Mesenchymal stem cell (in vitro differentiated cells and primary cell): Measurements from ENCODE around the gene DAZAP2.
"Not testable (repeated sequence)": the region's sequence is repeated elsewhere in the genome, so short reads cannot be mapped to it uniquely, and the experiment has no call there.

Experiments
- DNase-seq: peaks from one replicate; pipeline ENCODE4 v3.0.0-alpha.2; 2013
- H2AFZ ChIP-seq: one replicate; pipeline ENCODE4 v1.6.1; 2013; ENCODE audit warnings: low read depth, mild to moderate bottlenecking, control low read depth, inconsistent platforms, low read length, moderate library complexity
- H2AK5ac ChIP-seq: 2 replicates; pipeline ENCODE4 v1.6.1; 2013; ENCODE audit warnings: low read length, moderate library complexity, mild to moderate bottlenecking, inconsistent platforms; ENCODE audit not compliant: severe bottlenecking
- H2BK120ac ChIP-seq: one replicate; pipeline ENCODE4 v1.6.1; 2013; ENCODE audit warnings: low read depth, mild to moderate bottlenecking, inconsistent platforms, low read length, moderate library complexity
- H2BK12ac ChIP-seq, 2 experiments: one replicate each; pipeline ENCODE4 v1.6.1; 2013; ENCODE audit warnings: inconsistent platforms in 2 of 2, low read length in 2 of 2, mild to moderate bottlenecking in 2 of 2, moderate library complexity in 2 of 2, control low read depth in 1 of 2
- H2BK15ac ChIP-seq: one replicate; pipeline ENCODE4 v1.6.1; 2013; ENCODE audit warnings: mild to moderate bottlenecking, low read depth, inconsistent platforms; ENCODE audit not compliant: poor library complexity, severe bottlenecking
- H2BK5ac ChIP-seq: 2 replicates; pipeline ENCODE4 v1.6.1; 2013; ENCODE audit warnings: low read depth, mild to moderate bottlenecking, low read length, control low read depth, inconsistent platforms; ENCODE audit not compliant: poor library complexity, severe bottlenecking
- H3K14ac ChIP-seq, 2 experiments: one replicate each; pipeline ENCODE4 v1.6.1; 2013; ENCODE audit warnings: inconsistent platforms in 2 of 2, low read length in 2 of 2, control low read depth in 1 of 2, mild to moderate bottlenecking in 1 of 2, moderate library complexity in 1 of 2
- H3K18ac ChIP-seq, 2 experiments: one replicate each; pipeline ENCODE4 v1.6.1; 2013; ENCODE audit warnings: inconsistent platforms in 2 of 2, low read length in 2 of 2, control low read depth in 1 of 2, low read depth in 1 of 2, mild to moderate bottlenecking in 1 of 2
- H3K23ac ChIP-seq, 2 experiments: one replicate each; pipeline ENCODE4 v1.6.1; 2013; ENCODE audit warnings: inconsistent platforms in 2 of 2, low read length in 2 of 2, mild to moderate bottlenecking in 2 of 2, moderate library complexity in 2 of 2, control low read depth in 1 of 2
- H3K27ac ChIP-seq: 2 replicates; pipeline ENCODE4 v1.5.1; 2013; ENCODE audit warnings: mild to moderate bottlenecking, moderate library complexity, low read length, control low read depth, inconsistent platforms; ENCODE audit not compliant: poor library complexity, severe bottlenecking
- H3K27me3 ChIP-seq, 2 experiments: 2 replicates each; pipeline versions ENCODE4 v1.6.1 to v1.7.0; 2013; ENCODE audit warnings: low read length in 2 of 2, mild to moderate bottlenecking in 2 of 2, moderate library complexity in 2 of 2, control low read depth in 1 of 2, inconsistent platforms in 1 of 2; ENCODE audit not compliant: control insufficient read depth in 1 of 2, insufficient read depth in 1 of 2
- H3K36me3 ChIP-seq, 2 experiments: 2 replicates each; pipeline versions ENCODE4 v1.6.1 to v1.7.0; 2013; ENCODE audit warnings: low read length in 2 of 2, control low read depth in 1 of 2, inconsistent platforms in 1 of 2, low read depth in 1 of 2, mild to moderate bottlenecking in 1 of 2; ENCODE audit not compliant: insufficient read depth in 2 of 2, control insufficient read depth in 1 of 2
- H3K4ac ChIP-seq, 2 experiments: one replicate each; pipeline ENCODE4 v1.6.1; 2013; ENCODE audit warnings: inconsistent platforms in 2 of 2, low read length in 2 of 2, mild to moderate bottlenecking in 2 of 2, moderate library complexity in 2 of 2, control low read depth in 1 of 2, low read depth in 1 of 2
- H3K4me1 ChIP-seq: 2 replicates; pipeline ENCODE4 v1.6.1; 2013; ENCODE audit warnings: low read depth, low read length, control low read depth; ENCODE audit not compliant: control insufficient read depth, insufficient read depth
- H3K4me2 ChIP-seq: 2 replicates; pipeline ENCODE4 v1.6.1; 2013; ENCODE audit warnings: low read length, mild to moderate bottlenecking, inconsistent platforms; ENCODE audit not compliant: poor library complexity, severe bottlenecking
- H3K4me3 ChIP-seq, 2 experiments: 2 replicates each; pipeline versions ENCODE4 v1.5.1 to v1.7.0; 2013; ENCODE audit warnings: low read length in 2 of 2, mild to moderate bottlenecking in 2 of 2, control low read depth in 1 of 2, low read depth in 1 of 2; ENCODE audit not compliant: insufficient read depth in 1 of 2
- H3K79me1 ChIP-seq: replicated peaks from 2 replicates; pipeline ENCODE4 v1.6.1; 2013; ENCODE audit warnings: mild to moderate bottlenecking, control low read depth, low read length, inconsistent platforms; ENCODE audit not compliant: poor library complexity, severe bottlenecking
- H3K9ac ChIP-seq: 2 replicates; pipeline ENCODE4 v1.7.0; 2013; ENCODE audit warnings: mild to moderate bottlenecking, low read length, moderate library complexity
- H3K9me3 ChIP-seq: 2 replicates; pipeline ENCODE4 v1.7.0; 2013; ENCODE audit warnings: mild to moderate bottlenecking, low read length; ENCODE audit not compliant: control insufficient read depth
- H4K8ac ChIP-seq: one replicate; pipeline ENCODE4 v1.6.1; 2013; ENCODE audit warnings: inconsistent platforms, mild to moderate bottlenecking, low read length, moderate library complexity
- H4K91ac ChIP-seq: one replicate; pipeline ENCODE4 v1.6.1; 2013; ENCODE audit warnings: mild to moderate bottlenecking, low read length, inconsistent platforms
- WGBS: methylation state at CpG from one replicate; pipeline ENCODE4 v1.1.7; 2013; ENCODE audit warnings: mixed read lengths; 5-methylcytosine and 5-hydroxymethylcytosine counted together

The DAZAP2 gene

DNA sequence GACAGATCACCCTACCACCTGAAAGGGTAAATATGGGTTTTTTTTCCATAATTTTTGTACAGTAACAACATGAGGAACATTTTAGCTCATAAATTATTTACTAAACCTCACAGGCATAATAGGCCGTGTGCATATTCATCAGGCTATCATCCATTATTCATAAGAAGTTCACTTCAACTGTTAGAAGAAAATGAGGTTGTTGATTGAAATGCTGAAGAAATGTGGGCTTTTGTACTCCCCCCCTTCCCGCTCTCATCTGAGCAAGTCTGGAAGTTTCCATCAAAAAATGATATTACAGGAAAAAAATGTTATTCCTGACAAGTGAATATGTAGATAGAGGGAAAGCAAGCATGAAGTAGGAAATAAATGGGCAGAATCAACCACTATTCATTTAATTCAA is 12.9 kb upstream of the DAZAP2 start:
- H3K14ac ChIP-seq = no peak overlapping the region
- no peak overlapping the region for H2BK120ac ChIP-seq
- H2AK5ac ChIP-seq = no peak overlapping the region
- no peak for DNase-seq
- H3K9ac ChIP-seq = no peak overlapping the region
- no peak overlapping the region for H3K4me2 ChIP-seq
- no peak overlapping the region for H3K27ac ChIP-seq
- no peaks in the 10 kb centered on the region for H3K36me3 ChIP-seq
- no peak overlapping the region for H3K4me3 ChIP-seq
- no peak overlapping the region for H3K4ac ChIP-seq
- no peaks in the 10 kb centered on the region for H3K79me1 ChIP-seq
- no peaks in the 10 kb centered on the region for H3K27me3 ChIP-seq
- no peak overlapping the region for H2BK12ac ChIP-seq
- no peak overlapping the region for H3K18ac ChIP-seq
- no peak overlapping the region for H2BK5ac ChIP-seq
- no CpG with 5 or more reads among the region's 2 CpGs for WGBS
- H3K4me1 ChIP-seq = no peaks in the 10 kb centered on the region
- H4K8ac ChIP-seq = no peak overlapping the region
- H2BK15ac ChIP-seq = no peak overlapping the region
- H2AFZ ChIP-seq = no peak overlapping the region
- no peak overlapping the region for H4K91ac ChIP-seq
- no peaks in the 10 kb centered on the region for H3K9me3 ChIP-seq
- no peak overlapping the region for H3K23ac ChIP-seq

DNA sequence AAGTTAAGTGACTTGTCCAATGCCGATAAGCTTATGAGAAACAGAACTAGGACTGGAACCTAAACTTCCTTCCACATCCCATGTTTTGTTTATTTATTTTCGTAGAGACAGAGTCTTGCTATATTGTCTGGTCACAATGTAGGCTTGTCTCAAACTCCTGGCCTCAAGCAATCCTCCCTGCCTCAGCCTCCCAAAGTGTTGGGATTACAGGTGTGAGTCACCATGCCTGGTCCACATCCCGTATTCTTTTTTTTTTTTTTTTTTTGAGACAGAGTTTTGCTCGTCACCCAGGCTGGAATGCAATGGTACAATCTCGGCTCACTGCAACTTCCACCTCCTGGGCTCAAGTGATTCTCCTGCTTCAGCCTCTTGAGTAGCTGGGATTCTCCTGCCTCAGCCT is 11.5 kb upstream of the DAZAP2 start:
- not testable (repeated sequence) for H4K8ac ChIP-seq, H3K36me3 ChIP-seq, H3K14ac ChIP-seq, H2BK12ac ChIP-seq, H2AFZ ChIP-seq, DNase-seq, H3K4ac ChIP-seq, H2AK5ac ChIP-seq, H3K9ac ChIP-seq, H3K4me1 ChIP-seq, H3K27me3 ChIP-seq, H3K18ac ChIP-seq, H2BK120ac ChIP-seq, H3K9me3 ChIP-seq, H3K4me3 ChIP-seq, H2BK15ac ChIP-seq, H3K27ac ChIP-seq, H3K79me1 ChIP-seq, H4K91ac ChIP-seq, H2BK5ac ChIP-seq, H3K23ac ChIP-seq, H3K4me2 ChIP-seq
- WGBS = 79% methylated on average over 4 of the region's 5 CpGs

DNA sequence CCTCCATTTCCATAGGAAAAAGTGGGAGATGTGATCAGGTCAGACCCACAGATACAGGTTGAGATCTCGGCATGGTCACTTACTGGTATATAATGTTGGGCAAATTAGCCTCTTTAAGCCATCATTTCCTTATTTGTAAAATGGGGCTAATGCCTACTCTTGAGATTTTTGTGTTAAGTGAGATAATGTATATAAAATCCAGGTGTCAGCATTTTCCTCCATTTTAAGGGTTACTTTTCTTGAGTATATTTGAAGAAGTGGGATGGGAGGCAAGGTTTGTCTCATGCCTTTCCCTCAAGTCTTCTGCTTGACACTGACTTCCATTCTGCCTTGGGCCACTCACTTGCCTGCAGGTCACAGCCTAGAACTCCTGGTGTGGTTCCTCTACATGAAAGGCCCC is 10.7 kb upstream of the DAZAP2 start:
- 100% methylated on average over 1 of the region's 1 CpG for WGBS
- H3K9ac ChIP-seq = no peak overlapping the region
- H3K4me3 ChIP-seq = no peak overlapping the region

DNA sequence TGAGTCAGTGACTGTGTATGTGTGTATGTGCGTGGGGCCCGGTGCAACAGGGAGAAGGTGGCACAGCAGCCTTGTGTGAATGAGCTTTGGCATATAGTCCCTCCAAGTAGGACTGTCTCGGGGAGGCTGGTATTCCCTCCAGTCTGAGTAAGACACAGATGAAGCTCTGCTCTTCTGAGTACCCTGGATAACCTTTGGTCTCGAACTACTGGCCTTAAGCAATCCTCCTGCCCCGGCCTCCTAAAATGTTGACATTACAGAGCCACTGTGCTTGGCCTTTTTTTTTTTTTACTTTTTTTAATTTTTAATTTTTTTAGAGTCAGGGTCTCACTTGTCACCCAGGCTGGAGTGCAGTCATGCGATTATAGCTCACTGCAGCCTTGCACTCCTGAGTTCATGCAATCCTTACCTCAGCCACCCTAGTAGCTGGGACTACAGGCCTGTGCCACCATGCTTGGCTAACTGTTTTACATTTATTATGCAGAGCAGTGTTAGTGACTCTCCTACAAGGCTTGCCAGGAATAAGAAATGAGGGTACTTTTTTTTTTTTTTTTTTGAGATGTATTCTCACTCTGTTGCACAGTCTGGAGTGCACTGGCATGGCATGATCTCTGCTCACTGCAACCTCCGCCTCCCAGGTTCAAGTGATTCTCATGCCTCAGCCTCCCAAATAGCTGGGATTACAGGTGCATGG is 9.4 kb upstream of the DAZAP2 start:
- no peak for DNase-seq
- Histone ChIP-seq H2BK5ac (no peak overlapping the region), H3K4me3 (no peak overlapping the region), H4K91ac (no peak overlapping the region), H3K4ac (no peak overlapping the region), H4K8ac (no peak overlapping the region), H3K14ac (no peak overlapping the region), H3K9ac (no peak overlapping the region), H3K4me2 (no peak overlapping the region), H3K79me1 (no peaks in the 10 kb centered on the region), H3K36me3 (no peaks in the 10 kb centered on the region), H2BK12ac (no peak overlapping the region), H2AK5ac (no peak overlapping the region), H3K4me1 (no peaks in the 10 kb centered on the region), H3K27ac (no peak overlapping the region), H3K27me3 (no peaks in the 10 kb centered on the region), H3K9me3 (no peaks in the 10 kb centered on the region), H2BK15ac (no peak overlapping the region), H3K18ac (no peak overlapping the region), H3K23ac (no peak overlapping the region), H2BK120ac (no peak overlapping the region), H2AFZ (no peak overlapping the region)
- WGBS = 94% methylated on average over 7 of the region's 7 CpGs

More for the DNA sequence above, 10.7 kb upstream of the DAZAP2 start:
- H3K27ac ChIP-seq = no peak overlapping the region
- no peak overlapping the region for H2BK120ac ChIP-seq
- no peak overlapping the region for H2AK5ac ChIP-seq
- H3K14ac ChIP-seq = no peak overlapping the region
- no peak for DNase-seq
- no peak overlapping the region for H3K18ac ChIP-seq
- no peak overlapping the region for H3K23ac ChIP-seq
- H3K79me1 ChIP-seq = no peaks in the 10 kb centered on the region
- no peak overlapping the region for H3K4me2 ChIP-seq
- no peak overlapping the region for H2BK12ac ChIP-seq
- no peaks in the 10 kb centered on the region for H3K4me1 ChIP-seq
- no peak overlapping the region for H2BK5ac ChIP-seq
- H3K27me3 ChIP-seq = no peaks in the 10 kb centered on the region
- H4K91ac ChIP-seq = no peak overlapping the region
- H3K9me3 ChIP-seq = no peaks in the 10 kb centered on the region
- no peak overlapping the region for H2AFZ ChIP-seq
- H4K8ac ChIP-seq = no peak overlapping the region
- H3K4ac ChIP-seq = no peak overlapping the region
- no peak overlapping the region for H2BK15ac ChIP-seq
- H3K36me3 ChIP-seq = no peaks in the 10 kb centered on the region
